A204.1 (cell line): ENCODE results near the gene GRK3.
"Not testable (repeated sequence)": the region's sequence is repeated elsewhere in the genome, so short reads cannot be mapped to it uniquely, and the experiment has no call there.

Experiments
- FAIRE-seq: peaks from 2 replicates; lab custom pipeline; 2012; peaks lifted over from hg19 to GRCh38; lab: Jason Lieb, UNC

Gene GRK3

GRCh38 chr22:25564320-25564978 is at the start of gene GRK3:
GRK3 (plus strand) TSS chr22:25564675; CDS start chr22:25565041, 366 bp downstream.
- no peak for FAIRE-seq

- FAIRE-seq, result no peak
Observed at GRCh38 chr22:25518000-25518663, 46.3 kb upstream of the GRK3 start.

GRCh38 chr22:25525376-25525775 is 39.1 kb upstream of the GRK3 start:
- FAIRE-seq, result no peak

GRCh38 chr22:25525804-25526584 is 38.5 kb upstream of the GRK3 start:
- not testable (repeated sequence) for FAIRE-seq

- FAIRE-seq, result not testable (repeated sequence)
Observed at GRCh38 chr22:25527016-25527415, 37.5 kb upstream of the GRK3 start.

- not testable (repeated sequence) for FAIRE-seq
Observed at GRCh38 chr22:25528068-25528467, 36.4 kb upstream of the GRK3 start.

GRCh38 chr22:25529059-25529458 is 35.4 kb upstream of the GRK3 start:
- FAIRE-seq, result not testable (repeated sequence)

GRCh38 chr22:25529541-25530137 is 34.8 kb upstream of the GRK3 start:
- FAIRE-seq, result not testable (repeated sequence)

GRCh38 chr22:25531677-25532076 is 32.8 kb upstream of the GRK3 start:
- not testable (repeated sequence) for FAIRE-seq

- FAIRE-seq, result no peak
Observed at GRCh38 chr22:25534724-25535123, 29.8 kb upstream of the GRK3 start.

GRCh38 chr22:25536589-25536988 is 27.9 kb upstream of the GRK3 start:
- no peak for FAIRE-seq

- no peak for FAIRE-seq
Observed at GRCh38 chr22:25540166-25540907, 24.1 kb upstream of the GRK3 start.

GRCh38 chr22:25540908-25541660 is 23.4 kb upstream of the GRK3 start:
- FAIRE-seq, result no peak

GRCh38 chr22:25542191-25542590 is 22.3 kb upstream of the GRK3 start:
- no peak for FAIRE-seq

- no peak for FAIRE-seq
Observed at GRCh38 chr22:25542720-25543402, 21.6 kb upstream of the GRK3 start.

- no peak for FAIRE-seq
Observed at GRCh38 chr22:25545146-25545545, 19.3 kb upstream of the GRK3 start.

- FAIRE-seq, result no peak
Observed at GRCh38 chr22:25545672-25546071, 18.8 kb upstream of the GRK3 start.

GRCh38 chr22:25546242-25546641 is 18.2 kb upstream of the GRK3 start:
- FAIRE-seq, result no peak

GRCh38 chr22:25546751-25547150 is 17.7 kb upstream of the GRK3 start:
- no peak for FAIRE-seq

- FAIRE-seq, result no peak
Observed at GRCh38 chr22:25548866-25549464, 15.5 kb upstream of the GRK3 start.
